Measurements from ENCODE around the gene PIGO. TPM values are rescaled to one million over a fixed set of nuclear protein-coding genes. Genes with fewer than 3 reads are reported as not detected.

The PIGO gene
- total RNA-seq, 1 experiment from 2014 or later = 23.4 TPM

- H3K27ac Mint-ChIP-seq = peak overlapping the region; percentile 92 to 100 (median 100); a peak in 6 of 7 replicates
- peaks cover 12 to 19% of the 10 kb centered on the region in 2 experiments for H3K4me1 Mint-ChIP-seq
- Histone ChIP-seq H3K4me1 (ENCODE audit: insufficient read depth, low read length) (no peaks in the 10 kb centered on the region), H4K91ac (ENCODE audit: insufficient read length, low read depth, low read length) (no peak overlapping the region), H3K27me3 (ENCODE audit: insufficient read depth, low read length) (no peaks in the 10 kb centered on the region), H4K5ac (ENCODE audit: insufficient read length, low read depth, low read length) (no peak overlapping the region), H3K27ac (ENCODE audit: insufficient read length, low read depth, low read length) (no peak overlapping the region), H4K20me1 (ENCODE audit: control insufficient read depth, insufficient read depth, insufficient read length) (no peaks in the 10 kb centered on the region), H2BK20ac (ENCODE audit: low read depth, low read length, poor library complexity, severe bottlenecking) (no peak overlapping the region), H2BK5ac (ENCODE audit: insufficient read length, low read length) (no peak overlapping the region), H2BK15ac (ENCODE audit: low read depth, low read length) (no peak overlapping the region), H3K56ac (ENCODE audit: insufficient read length, low read depth, low read length) (no peak overlapping the region), H2AK5ac (ENCODE audit: insufficient read length, low read length) (no peak overlapping the region), H3K23me2 (ENCODE audit: insufficient read length, low read depth, low read length, poor library complexity, severe bottlenecking) (peaks cover 10% of the 10 kb centered on the region), H2AFZ (ENCODE audit: low read length) (no peak overlapping the region), H3K79me2 (ENCODE audit: insufficient read depth, low read length) (peaks cover 5% of the 10 kb centered on the region; the same call in 1 of the 2 replicates), H4K8ac (replicated peaks; ENCODE audit: insufficient read length, low read depth, low read length) (no peak overlapping the region), H3T11ph (ENCODE audit: low read length) (no peak overlapping the region), H3K4ac (ENCODE audit: low read depth, low read length) (no peak overlapping the region), H3K9me3 (ENCODE audit: control insufficient read depth, low read depth, low read length) (no peaks in the 10 kb centered on the region), H3K18ac (ENCODE audit: insufficient read length, low read depth, low read length) (no peak overlapping the region), H3K4me2 (ENCODE audit: insufficient read depth, insufficient read length, low read length) (peak overlapping the region; percentile 72), H2BK120ac (ENCODE audit: low read depth, low read length, poor library complexity, severe bottlenecking) (no peak overlapping the region), H3K14ac (ENCODE audit: insufficient read depth, low read length) (peak overlapping the region; percentile 63; the same call in 1 of the 2 replicates), H2BK12ac (ENCODE audit: insufficient read length, low read depth, low read length) (no peak overlapping the region), H3K23ac (ENCODE audit: insufficient read length, low read depth, low read length) (no peak overlapping the region), H3K79me1 (ENCODE audit: insufficient read depth, low read depth, low read length, poor library complexity, severe bottlenecking) (peaks cover 9% of the 10 kb centered on the region), H3K9ac (ENCODE audit: extremely low read depth, insufficient read length, low read length) (peak overlapping the region; percentile 74)
- H3K4me3 Mint-ChIP-seq = peak overlapping the region; percentile 97 to 98
- no peak for TF ChIP-seq CTCF (conservative IDR thresholded peaks at IDR 0.05)
- H3K9me3 Mint-ChIP-seq = no peaks in the 10 kb centered on the region; a peak in 1 of 5 replicates
- DNase-seq = peak; percentile 35
- H3K36me3 Mint-ChIP-seq (ENCODE audit: insufficient read depth in 1 of 3, low read depth in 3 of 3) = peaks cover 22 to 47% (median 43%) of the 10 kb centered on the region in 3 experiments
- WGBS (ENCODE audit: extremely low coverage, insufficient read length, low lambda C conversion rate) = no CpG with 5 or more reads among the region's 10 CpGs
- no peaks in the 10 kb centered on the region for H3K27me3 Mint-ChIP-seq (ENCODE audit: low read depth)
Measured at GRCh38 chr9:35102465-35102768, 6.0 kb upstream of the PIGO start.

All from H9 (cell line).